Measurements from ENCODE around the gene JUP.
"Not testable (repeated sequence)": the region's sequence is repeated elsewhere in the genome, so short reads cannot be mapped to it uniquely, and the experiment has no call there.

Gene JUP

DNA sequence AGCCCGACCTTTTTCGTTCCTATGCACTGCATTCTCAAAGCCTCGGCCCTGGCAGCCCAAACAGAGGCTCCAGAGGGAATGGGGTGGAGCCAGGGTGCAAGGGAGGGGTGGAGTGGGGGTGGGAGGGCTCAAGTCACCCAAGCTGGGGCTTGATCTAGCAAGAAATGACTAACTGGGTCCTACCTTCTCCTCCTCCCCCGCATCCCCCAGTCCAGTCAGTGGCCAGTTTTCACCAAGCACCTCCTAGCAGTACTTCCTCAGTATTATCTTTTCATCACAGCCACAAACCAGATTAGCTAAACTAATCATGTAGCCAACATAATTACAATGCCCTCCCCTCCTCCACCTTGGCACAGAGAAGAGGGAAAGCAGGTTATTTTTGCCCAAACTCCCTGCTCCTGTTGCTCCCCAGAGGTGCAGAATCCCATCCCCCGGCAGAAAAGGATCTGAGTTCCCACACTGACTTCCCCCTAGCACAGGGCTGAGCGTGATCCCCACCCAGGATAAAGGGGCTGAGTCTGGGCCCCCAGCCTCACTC lies 2.2 kb downstream of the JUP start:
- peak; percentile 63 for DNase-seq

DNA sequence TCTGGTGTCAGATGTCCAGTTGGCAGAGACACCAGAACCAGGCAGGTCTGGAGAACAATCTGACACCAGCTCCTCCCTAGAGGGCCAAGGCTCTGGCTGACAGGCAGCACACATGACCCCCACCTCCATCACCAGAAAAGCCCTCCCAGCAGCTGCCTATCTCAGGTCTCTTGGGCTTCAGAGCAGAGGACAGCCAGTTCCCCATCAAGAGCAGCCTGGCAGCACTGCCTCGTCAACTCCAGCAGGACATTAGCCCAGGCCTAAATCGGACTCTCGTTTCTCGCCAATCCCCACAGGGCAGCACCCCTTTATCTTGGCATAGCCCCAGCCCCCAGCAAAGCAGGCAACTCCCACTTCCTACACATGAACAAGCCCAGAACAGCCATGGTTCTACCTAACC lies 4.4 kb downstream of the JUP start:
- no peak for DNase-seq

DNA sequence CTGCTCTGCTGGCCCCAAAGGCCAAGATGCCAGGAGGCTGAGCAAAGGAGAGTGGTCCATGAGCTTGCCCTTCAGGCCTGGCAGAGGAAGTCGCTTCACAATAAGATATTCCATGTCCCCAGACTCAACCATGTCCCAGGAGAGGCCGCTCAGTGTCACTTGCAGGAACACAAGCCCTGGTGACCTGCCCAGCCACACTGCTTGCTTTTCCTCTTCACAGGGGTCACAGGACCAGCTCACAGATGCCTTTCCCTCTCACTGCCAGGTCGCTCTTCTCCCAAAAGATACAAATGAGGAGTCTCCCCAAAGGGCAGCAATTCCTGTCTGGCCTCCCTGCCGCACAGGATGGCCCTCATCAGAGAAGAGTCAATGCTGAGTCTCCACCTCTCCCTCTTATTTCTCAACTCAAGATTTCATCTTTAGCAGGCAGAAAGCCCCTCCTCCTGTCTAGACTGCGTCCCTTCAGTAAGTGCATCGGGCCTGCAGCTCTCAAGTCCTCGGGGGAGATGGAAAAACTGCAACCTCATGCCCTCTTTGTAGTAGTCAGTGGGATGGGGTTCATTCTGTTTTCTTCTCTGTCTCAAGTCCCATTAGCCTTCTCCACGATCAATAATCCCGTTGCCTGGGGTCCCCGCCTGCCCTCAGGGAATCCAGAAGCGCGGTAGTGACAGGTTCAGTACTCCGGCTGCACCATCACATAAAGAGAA lies 5.0 kb downstream of the JUP start:
- no peak for DNase-seq

- no peak for DNase-seq
Observed at GRCh38 chr17:41779954-41780353, 6.6 kb downstream of the JUP start.

DNA sequence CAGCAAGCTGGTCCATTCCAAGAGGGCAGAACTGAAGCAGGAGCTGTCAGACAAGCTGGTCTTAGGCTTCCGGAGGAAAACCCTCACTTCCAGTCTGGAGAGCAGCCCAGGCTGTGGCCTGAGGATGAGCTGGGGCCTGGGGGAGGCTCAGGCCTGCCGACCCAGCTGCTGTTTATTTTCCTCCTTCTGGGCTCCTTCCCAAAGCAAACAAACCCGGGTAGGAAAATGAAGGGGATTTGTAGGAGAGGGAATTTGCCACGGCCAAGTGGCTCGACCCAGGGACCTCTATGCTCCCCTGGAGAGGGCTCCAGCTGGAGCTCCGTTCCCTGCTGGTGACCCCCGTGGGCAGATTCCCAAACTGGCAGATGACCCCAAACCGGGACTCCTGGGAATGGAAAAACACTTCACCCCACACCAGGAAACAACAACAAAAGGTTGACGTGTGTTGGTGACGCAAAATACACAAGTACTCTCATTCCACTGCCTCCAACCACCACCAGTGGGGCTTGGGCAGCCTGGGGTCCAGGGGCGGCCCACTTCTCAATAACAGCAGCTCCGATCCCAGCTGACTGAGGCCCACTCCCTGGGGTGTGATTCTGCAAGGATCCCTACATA lies 8.8 kb downstream of the JUP start:
- no peak for DNase-seq

DNA sequence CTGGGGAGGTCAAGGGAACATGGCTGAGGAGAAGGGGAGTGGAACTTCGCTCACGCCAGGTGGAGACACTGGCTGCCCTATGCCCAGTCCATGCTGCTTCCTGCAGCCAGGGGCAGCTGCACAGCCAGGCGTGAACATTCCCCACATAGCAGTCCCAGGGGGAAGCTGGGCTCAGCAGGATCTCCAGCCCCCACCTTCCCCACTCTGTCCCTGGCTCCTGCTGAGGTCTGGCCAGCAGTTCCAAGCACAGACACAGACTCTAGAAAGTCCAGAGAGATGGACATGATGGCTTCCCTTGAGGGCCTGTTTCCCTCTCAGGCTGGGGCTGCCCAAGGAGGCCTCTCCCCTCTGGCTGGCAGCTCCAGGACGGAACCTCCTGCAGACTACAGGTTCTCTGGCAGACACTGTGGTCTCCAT lies 9.3 kb downstream of the JUP start:
- DNase-seq: peak; percentile 75

DNA sequence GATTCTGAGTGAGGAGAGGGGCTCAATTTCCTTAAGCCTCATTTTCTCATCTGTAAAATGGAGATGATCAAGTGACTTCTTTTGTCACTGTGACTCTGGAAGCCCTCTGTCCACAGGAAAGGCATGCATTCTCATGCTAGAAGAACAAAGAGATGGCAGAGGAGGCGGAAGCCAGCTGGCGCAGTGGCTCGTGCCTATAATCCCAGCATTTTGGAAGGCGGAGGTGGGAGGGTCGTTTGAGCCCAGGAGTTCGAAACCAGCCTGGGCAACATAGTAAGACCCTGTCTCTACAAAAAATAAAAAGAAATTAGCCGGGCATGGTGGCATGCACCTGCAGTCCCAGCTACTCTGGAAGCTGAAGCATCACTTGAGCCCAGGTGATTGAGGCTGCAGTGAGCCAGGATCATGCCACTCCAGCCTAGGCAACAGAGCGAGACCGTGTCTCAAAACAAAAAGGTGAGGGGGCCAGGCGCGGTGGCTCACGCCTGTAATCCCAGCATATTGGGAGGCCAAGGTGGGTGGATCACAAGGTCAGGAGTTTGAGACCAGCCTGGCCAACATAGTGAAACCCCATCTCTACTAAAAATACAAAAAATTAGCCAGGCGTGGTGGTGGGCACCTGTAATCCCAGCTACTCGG lies 10.1 kb downstream of the JUP start:
- DNase-seq: not testable (repeated sequence)

- DNase-seq: no peak
Observed at GRCh38 chr17:41775394-41776226, 10.9 kb downstream of the JUP start.

- no peak for DNase-seq
Observed at GRCh38 chr17:41773731-41774193, 12.7 kb downstream of the JUP start.

GRCh38 chr17:41773190-41773588 lies 13.3 kb downstream of the JUP start:
- no peak for DNase-seq

DNA sequence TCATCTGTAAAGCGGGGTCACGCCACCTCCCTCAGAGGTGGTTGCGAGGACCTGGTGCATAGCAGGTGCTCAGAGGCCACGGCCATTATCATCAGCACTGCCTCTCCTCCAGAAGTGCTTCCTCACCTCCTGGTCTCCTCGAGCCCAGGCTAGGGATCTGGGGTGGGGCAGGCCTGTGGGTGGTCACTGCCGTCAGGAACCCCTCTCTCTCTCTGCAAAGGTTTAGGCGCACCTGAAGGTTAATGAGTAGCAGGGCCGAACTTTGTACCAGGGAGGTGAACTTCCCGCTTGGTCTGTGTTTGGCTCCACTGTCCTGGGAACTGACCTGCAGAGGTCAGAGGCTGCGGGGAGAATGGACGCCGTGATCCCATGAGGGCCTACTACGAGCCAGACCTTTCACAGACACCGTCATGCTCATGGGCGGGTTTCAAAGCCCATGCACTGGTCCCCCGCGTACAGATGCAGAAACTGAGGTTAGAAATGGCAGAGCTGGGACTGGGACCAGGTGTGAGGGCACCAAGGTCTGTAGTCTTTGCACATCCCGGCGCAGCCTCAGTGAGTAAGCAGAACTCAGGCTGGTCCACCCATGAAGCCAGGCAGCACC lies 13.8 kb downstream of the JUP start:
- DNase-seq: no peak

DNA sequence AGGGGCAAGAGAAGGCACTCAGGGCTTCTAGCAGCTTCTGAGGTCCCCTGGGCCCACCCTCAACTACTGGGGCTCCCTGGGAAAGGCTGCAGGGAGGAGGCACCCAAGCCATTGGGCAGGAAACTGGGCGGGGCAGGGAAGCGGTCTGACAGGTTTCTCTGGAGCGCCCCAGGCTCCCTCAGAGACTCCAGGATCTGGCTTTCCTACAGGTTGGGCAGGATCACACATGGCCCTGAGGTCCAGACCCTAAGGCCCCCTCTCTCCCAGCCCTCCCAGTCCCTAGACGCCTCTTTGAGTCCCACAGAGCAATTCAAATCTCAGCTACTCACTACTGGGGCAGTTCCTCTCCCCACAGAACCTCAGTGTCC lies 14.3 kb downstream of the JUP start:
- DNase-seq: no peak

- DNase-seq: no peak
Observed at GRCh38 chr17:41771389-41772206, 14.9 kb downstream of the JUP start.

DNA sequence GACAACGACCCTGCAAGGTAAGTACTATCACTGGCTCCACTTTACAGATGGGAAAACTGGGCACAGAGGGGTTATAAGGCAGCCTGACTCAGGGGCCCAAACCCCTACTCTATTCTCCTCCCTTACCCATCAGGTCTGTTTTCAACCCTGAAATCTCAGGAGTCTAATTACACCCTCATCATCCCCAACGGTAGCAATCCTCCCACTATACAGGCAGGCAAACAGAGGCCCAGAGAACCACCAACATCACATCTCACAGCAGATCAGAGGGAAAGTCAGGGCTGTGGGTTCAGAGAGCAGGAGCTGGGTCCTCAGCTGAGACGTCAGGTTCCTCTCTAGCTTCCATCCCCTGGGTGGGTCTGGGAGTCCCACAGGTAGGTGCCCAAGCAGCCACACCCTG lies 16.5 kb downstream of the JUP start:
- DNase-seq: no peak

DNA sequence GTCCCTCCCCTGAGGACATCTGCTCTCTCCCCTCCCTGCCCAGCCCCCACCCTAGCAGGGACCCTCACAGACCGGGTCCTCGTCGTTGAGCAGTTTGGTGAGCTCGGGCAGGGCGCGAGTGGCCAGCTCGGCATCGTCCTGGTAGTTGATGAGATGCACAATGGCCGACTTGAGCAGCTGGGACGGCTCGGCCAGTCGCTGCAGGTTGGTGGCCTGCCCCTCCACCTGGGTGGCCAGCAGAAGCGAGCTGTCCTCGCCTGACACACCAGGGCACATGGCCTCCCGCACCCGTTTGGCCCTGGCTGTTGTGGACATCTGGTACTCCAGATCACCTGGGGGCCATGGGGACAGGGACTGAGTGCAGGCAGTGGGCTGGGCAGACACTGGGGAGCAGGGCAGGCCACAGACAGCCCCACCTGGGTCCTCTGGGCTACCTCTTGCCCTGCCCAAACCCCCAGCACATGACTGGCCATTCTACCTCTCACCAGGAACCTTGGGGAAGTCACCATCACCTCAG lies 17.1 kb downstream of the JUP start:
- DNase-seq: no peak

- DNase-seq: no peak
Observed at GRCh38 chr17:41768682-41769288, 17.7 kb downstream of the JUP start.

DNA sequence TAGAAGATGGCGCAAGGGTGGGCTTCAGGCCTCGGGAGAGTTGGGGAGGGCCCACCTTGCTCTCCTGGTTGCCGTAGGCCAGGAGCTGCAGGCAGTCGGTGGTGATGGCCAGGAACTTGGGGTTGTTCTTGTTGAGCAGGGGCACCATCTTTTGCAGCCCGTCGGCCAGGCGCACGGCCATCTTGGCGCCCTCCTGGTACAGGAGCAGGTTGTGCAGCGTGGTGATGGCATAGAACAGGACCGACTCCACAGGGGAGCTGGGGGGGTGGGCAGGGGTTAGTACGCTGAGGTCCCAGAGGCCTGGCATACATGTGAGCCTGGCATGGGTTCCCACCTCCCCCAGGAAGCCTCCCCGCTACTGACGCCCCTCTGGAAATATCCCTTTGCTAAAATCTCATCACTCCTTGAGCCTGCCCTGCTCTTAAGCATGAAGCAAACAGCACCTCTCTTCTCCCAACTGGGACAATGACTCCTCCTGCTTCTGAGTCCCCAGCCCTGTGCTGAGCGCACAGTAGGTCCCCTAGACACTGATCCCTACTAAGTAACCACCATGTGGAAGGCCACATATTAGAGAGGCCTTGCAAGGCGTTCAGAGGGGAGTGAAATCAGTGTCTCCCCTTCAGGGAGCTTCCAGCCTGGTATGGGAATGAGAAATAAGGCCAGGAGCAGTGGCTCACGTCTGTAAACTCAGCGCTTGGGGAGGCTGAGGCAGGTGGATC lies 19.0 kb downstream of the JUP start:
- no peak for DNase-seq

GRCh38 chr17:41766135-41766534 lies 20.4 kb downstream of the JUP start:
- no peak for DNase-seq

- no peak for DNase-seq
Observed at GRCh38 chr17:41763327-41763726, 23.2 kb downstream of the JUP start.

- no peak for DNase-seq
Observed at GRCh38 chr17:41762841-41763240, 23.7 kb downstream of the JUP start.
